WTC11 (cell line): ENCODE measurements around the gene STXBP6.

Experiments
- AFF4 ChIP-seq: sonication (generic); formaldehyde crosslinking; IDR thresholded peaks from 2 replicates; pipeline ENCODE4 v1.8.1; 2023; ENCODE audit warnings: mild to moderate bottlenecking, missing genetic modification reagents, borderline replicate concordance
- CREB1 ChIP-seq: sonication (generic); formaldehyde crosslinking; IDR thresholded peaks from 2 replicates; pipeline ENCODE4 v1.8.0; 2023; ENCODE audit warnings: mild to moderate bottlenecking, missing genetic modification reagents
- CTCF ChIP-seq: fragments of 200-600 bp; IDR thresholded peaks from 2 replicates; pipeline ENCODE4 v1.8.0; 2022; ENCODE audit warnings: antibody characterized with exemption
- GABPB1 ChIP-seq: sonication (generic); formaldehyde crosslinking; IDR thresholded peaks from 2 replicates; pipeline ENCODE4 v1.8.1; 2023; ENCODE audit warnings: mild to moderate bottlenecking, missing genetic modification reagents
- IRF2 ChIP-seq: sonication (generic); formaldehyde crosslinking; IDR thresholded peaks from 2 replicates; pipeline ENCODE4 v1.8.0; 2022; ENCODE audit warnings: low read depth, missing genetic modification reagents, borderline replicate concordance
- MLX ChIP-seq: sonication (generic); formaldehyde crosslinking; IDR thresholded peaks from 2 replicates; pipeline ENCODE4 v1.8.1; 2023; ENCODE audit warnings: mild to moderate bottlenecking, missing genetic modification reagents, moderate library complexity
- NFE2L1 ChIP-seq: sonication (generic); formaldehyde crosslinking; IDR thresholded peaks from 2 replicates; pipeline ENCODE4 v1.8.1; 2023; ENCODE audit warnings: missing genetic modification reagents
- SMAD3 ChIP-seq: sonication (generic); formaldehyde crosslinking; IDR thresholded peaks from 2 replicates; pipeline ENCODE4 v1.8.0; 2022; ENCODE audit warnings: missing genetic modification reagents, mild to moderate bottlenecking, borderline replicate concordance
- ZNF121 ChIP-seq: sonication (generic); formaldehyde crosslinking; IDR thresholded peaks from 2 replicates; pipeline ENCODE4 v1.8.0; 2023; ENCODE audit warnings: missing genetic modification reagents
- TF ChIP-seq, protein P1 (sequence below): sonication (generic); formaldehyde crosslinking; IDR thresholded peaks from 2 replicates; pipeline ENCODE4 v1.8.1; 2023; ENCODE audit warnings: mild to moderate bottlenecking, missing genetic modification reagents, moderate library complexity
- TF ChIP-seq, protein P2 (sequence below): sonication (generic); formaldehyde crosslinking; IDR thresholded peaks from 2 replicates; pipeline ENCODE4 v1.8.1; 2022; ENCODE audit warnings: low read depth, missing genetic modification reagents, borderline replicate concordance
- TF ChIP-seq, protein P3 (sequence below): sonication (generic); formaldehyde crosslinking; IDR thresholded peaks from 2 replicates; pipeline ENCODE4 v1.8.1; 2022; ENCODE audit warnings: mild to moderate bottlenecking, moderate library complexity, missing genetic modification reagents
- TF ChIP-seq, protein P4 (sequence below): fragments of 250-450 bp; sonication (Bioruptor Pico); IDR thresholded peaks from 2 replicates; pipeline ENCODE4 v1.9.0; 2021; ENCODE audit warnings: mild to moderate bottlenecking, borderline replicate concordance

GRCh38 chr14:24766434-24766833, 283.5 kb downstream of the STXBP6 start:
- TF ChIP-seq CTCF, result no peak
- TF ChIP-seq ZNF121 (CRISPR knock-in tag), result no peak
- TF ChIP-seq, protein P1, sequence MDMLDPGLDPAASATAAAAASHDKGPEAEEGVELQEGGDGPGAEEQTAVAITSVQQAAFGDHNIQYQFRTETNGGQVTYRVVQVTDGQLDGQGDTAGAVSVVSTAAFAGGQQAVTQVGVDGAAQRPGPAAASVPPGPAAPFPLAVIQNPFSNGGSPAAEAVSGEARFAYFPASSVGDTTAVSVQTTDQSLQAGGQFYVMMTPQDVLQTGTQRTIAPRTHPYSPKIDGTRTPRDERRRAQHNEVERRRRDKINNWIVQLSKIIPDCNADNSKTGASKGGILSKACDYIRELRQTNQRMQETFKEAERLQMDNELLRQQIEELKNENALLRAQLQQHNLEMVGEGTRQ (CRISPR knock-in tag), result no peak
- TF ChIP-seq, protein P2, sequence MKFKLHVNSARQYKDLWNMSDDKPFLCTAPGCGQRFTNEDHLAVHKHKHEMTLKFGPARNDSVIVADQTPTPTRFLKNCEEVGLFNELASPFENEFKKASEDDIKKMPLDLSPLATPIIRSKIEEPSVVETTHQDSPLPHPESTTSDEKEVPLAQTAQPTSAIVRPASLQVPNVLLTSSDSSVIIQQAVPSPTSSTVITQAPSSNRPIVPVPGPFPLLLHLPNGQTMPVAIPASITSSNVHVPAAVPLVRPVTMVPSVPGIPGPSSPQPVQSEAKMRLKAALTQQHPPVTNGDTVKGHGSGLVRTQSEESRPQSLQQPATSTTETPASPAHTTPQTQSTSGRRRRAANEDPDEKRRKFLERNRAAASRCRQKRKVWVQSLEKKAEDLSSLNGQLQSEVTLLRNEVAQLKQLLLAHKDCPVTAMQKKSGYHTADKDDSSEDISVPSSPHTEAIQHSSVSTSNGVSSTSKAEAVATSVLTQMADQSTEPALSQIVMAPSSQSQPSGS (CRISPR knock-in tag), result no peak
- no peak for TF ChIP-seq NFE2L1
- TF ChIP-seq, protein P3, sequence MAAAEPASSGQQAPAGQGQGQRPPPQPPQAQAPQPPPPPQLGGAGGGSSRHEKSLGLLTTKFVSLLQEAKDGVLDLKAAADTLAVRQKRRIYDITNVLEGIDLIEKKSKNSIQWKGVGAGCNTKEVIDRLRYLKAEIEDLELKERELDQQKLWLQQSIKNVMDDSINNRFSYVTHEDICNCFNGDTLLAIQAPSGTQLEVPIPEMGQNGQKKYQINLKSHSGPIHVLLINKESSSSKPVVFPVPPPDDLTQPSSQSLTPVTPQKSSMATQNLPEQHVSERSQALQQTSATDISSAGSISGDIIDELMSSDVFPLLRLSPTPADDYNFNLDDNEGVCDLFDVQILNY, result no peak
- no peak for TF ChIP-seq IRF2 (CRISPR knock-in tag)
- TF ChIP-seq AFF4 (CRISPR knock-in tag), result no peak
- no peak for TF ChIP-seq CREB1 (CRISPR knock-in tag)
- TF ChIP-seq SMAD3, result no peak
- no peak for TF ChIP-seq GABPB1 (CRISPR knock-in tag)
- TF ChIP-seq, protein P4, sequence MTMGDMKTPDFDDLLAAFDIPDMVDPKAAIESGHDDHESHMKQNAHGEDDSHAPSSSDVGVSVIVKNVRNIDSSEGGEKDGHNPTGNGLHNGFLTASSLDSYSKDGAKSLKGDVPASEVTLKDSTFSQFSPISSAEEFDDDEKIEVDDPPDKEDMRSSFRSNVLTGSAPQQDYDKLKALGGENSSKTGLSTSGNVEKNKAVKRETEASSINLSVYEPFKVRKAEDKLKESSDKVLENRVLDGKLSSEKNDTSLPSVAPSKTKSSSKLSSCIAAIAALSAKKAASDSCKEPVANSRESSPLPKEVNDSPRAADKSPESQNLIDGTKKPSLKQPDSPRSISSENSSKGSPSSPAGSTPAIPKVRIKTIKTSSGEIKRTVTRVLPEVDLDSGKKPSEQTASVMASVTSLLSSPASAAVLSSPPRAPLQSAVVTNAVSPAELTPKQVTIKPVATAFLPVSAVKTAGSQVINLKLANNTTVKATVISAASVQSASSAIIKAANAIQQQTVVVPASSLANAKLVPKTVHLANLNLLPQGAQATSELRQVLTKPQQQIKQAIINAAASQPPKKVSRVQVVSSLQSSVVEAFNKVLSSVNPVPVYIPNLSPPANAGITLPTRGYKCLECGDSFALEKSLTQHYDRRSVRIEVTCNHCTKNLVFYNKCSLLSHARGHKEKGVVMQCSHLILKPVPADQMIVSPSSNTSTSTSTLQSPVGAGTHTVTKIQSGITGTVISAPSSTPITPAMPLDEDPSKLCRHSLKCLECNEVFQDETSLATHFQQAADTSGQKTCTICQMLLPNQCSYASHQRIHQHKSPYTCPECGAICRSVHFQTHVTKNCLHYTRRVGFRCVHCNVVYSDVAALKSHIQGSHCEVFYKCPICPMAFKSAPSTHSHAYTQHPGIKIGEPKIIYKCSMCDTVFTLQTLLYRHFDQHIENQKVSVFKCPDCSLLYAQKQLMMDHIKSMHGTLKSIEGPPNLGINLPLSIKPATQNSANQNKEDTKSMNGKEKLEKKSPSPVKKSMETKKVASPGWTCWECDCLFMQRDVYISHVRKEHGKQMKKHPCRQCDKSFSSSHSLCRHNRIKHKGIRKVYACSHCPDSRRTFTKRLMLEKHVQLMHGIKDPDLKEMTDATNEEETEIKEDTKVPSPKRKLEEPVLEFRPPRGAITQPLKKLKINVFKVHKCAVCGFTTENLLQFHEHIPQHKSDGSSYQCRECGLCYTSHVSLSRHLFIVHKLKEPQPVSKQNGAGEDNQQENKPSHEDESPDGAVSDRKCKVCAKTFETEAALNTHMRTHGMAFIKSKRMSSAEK (CRISPR knock-in tag), result no peak
- TF ChIP-seq MLX (CRISPR knock-in tag), result no peak
